ENCODE measurements around the gene MT1H.
A peak's percentile ranks its signal among the peaks of the same experiment; 100 is the strongest.
"Not testable (repeated sequence)": the region's sequence is repeated elsewhere in the genome, so short reads cannot be mapped to it uniquely, and the experiment has no call there.

The MT1H gene

GRCh38 chr16:56664506-56664905 lies 5.1 kb upstream of the MT1H start:
- DNase-seq (ENCODE audit: low read depth in 1 of 2, low spot score in 1 of 2), result no peak

GRCh38 chr16:56665286-56666261 lies 4.0 kb upstream of the MT1H start:
- DNase-seq (ENCODE audit: low read depth in 1 of 2, low spot score in 1 of 2), result not testable (repeated sequence)

DNA sequence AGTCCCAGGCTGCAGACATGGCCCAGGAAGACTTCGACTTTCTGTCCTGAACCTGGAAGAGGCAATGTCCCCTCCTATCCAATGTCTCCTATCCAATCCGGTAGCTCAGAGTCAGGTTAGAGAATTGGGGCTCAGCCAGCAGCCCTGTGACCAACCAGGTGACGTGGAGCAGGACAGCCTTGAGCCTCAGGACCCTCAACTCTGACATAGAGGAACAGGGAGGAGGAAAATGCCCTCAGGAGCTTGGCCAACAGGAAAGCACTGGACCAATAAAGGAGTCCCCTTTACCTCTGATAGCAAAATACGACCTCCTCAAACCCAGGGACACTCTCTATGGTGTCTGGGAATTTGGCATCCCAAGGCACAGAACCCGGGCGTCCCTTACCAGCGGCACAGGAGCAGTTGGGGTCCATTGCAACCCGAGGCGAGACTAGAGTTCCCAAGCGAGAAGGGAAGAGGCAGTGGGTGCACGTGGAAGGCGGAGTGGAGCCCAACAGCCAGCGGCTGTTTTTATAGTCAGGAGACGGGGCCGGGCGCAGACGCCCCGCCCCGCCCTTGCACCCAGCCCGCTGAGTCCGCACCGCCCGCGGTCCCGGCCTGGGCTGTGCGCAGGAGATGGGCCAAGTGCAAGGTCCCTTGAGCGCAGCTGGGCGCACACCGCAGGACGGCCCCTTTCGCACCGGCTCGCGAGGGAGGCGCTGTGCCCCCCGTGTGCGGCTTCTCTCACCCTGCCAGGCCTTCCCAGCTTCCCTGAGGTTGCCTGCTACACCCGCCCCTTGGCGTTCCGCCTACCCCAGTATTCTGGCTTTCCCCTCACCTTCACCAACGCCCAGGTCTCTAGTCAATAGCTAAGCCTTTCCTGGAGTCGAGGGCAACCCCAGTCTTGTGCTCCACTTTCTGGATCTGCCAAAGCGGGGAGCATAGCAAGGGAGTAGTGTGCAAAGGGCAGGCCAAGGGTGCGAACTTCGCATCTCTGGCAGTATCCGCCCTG lies 1.7 kb upstream of the MT1H start, which contains the start of gene MT1G:
TSS of gene MT1G (minus strand) at position 485 of the 991 bp plus-strand sequence. CDS start at position 413, 72 bp downstream.
- no peak for DNase-seq (ENCODE audit: low read depth in 1 of 2, low spot score in 1 of 2)

DNA sequence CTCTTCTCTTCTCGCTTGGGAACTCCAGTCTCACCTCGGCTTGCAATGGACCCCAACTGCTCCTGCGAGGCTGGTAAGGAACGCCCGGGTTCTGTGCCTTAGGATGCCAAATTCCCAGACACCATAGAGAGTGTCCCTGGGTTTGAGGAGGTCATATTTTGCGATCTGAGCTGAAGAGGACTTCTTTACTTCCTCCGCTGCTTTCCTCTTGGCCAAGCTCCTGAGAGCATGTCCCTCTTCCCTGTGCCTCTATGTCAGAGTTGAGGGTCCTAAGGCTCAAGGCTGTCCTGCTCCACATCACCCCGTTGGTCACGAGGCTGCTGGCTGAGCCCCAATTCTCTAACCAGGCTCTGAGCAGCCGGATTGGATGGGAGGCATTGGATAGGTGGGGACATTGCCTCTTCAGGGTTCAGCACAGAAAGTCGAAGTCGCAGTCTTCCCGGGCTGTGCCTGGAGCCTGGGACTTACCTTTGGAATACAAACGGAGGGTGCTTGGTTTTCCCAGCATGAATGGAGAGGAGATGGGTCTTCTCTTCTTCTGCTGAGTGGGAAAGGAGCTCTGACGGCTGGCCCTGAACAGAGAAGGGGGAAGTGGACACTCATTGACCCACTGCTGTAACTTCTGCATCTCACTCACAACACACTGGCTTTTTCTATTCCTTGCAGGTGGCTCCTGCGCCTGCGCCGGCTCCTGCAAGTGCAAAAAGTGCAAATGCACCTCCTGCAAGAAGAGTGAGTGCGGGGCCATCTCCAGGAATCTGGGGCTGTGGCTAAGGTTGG lies 416 bp downstream of the MT1H start:
- DNase-seq (ENCODE audit: low read depth in 1 of 2, low spot score in 1 of 2), result no peak

- DNase-seq (ENCODE audit: low read depth in 1 of 2, low spot score in 1 of 2), result no peak
These were observed 963 bp downstream of the MT1H start for GRCh38 chr16:56670620-56670934.

DNA sequence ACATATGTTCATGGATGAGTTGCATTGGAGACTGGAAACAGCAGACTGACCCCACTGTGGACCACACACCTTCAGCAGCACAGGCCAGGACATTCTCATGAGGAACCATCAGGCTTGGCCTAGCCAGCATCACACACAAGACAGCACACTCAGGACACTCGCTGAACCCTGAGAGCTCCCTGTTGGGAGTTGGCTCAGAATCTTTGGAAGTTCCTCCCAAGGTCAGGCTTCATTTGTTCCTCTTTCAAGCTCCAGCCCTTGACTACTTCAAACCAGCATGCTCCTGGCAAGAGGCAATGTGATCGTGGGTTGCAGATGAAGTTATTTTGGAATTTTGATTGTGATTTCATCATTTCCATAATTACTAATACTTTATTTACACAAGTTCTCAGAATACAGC lies 2.1 kb downstream of the MT1H start:
- not testable (repeated sequence) for DNase-seq (ENCODE audit: low read depth in 1 of 2, low spot score in 1 of 2)

GRCh38 chr16:56672171-56672570 lies 2.6 kb downstream of the MT1H start:
- DNase-seq (ENCODE audit: low read depth in 1 of 2, low spot score in 1 of 2), result not testable (repeated sequence)

- DNase-seq (ENCODE audit: low read depth in 1 of 2, low spot score in 1 of 2), result no peak
These were observed 3.3 kb downstream of the MT1H start for GRCh38 chr16:56672761-56673536.

- DNase-seq (ENCODE audit: low read depth in 1 of 2, low spot score in 1 of 2), result no peak
These were observed 4.3 kb downstream of the MT1H start for GRCh38 chr16:56673921-56674320.

DNA sequence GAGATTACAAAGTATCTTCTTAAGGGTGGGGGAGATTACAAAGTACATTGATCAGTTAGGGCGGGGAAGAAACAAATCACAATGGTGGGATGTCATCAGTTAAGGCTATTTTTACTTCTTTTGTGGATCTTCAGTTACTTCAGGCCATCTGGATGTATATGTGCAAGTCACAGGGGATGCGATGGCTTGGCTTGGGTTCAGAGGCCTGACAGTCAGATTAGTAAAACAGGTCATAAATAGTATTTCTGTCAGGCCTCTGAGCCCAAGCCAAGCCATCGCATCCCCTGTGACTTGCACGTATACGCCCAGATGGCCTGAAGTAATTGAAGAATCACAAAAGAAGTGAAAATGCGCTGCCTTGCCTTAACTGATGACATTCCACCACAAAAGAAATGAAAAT lies 5.0 kb downstream of the MT1H start:
- DNase-seq (ENCODE audit: low read depth in 1 of 2, low spot score in 1 of 2), result not testable (repeated sequence)

DNA sequence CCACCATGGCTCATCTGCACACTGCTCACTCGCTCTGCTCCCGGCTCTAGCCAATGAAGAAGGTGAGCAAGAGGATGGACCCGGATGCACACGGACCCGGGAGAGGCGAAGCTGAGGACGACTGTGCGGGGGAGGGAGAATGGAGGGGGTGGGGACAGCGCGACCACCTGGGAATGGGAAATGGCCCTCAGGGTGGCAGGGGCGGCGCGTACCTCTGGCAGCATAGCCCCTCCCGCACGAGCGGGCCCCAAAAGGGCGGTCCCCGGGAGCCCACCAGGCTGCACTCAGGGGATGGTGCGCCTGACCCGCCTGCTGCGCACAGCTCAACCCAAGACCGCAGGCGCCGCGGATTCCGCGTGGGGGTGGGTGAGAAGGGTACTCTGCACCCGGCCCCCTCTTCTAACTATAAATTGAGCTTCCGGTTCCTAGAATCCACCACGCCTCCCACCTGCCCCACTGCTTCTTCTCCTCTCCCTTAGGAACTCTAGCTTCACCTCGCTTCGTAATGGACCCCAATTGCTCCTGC lies 6.1 kb downstream of the MT1H start:
- peak in 1 of 2 donors; percentile 46 for DNase-seq (ENCODE audit: low read depth in 1 of 2, low spot score in 1 of 2)

DNA sequence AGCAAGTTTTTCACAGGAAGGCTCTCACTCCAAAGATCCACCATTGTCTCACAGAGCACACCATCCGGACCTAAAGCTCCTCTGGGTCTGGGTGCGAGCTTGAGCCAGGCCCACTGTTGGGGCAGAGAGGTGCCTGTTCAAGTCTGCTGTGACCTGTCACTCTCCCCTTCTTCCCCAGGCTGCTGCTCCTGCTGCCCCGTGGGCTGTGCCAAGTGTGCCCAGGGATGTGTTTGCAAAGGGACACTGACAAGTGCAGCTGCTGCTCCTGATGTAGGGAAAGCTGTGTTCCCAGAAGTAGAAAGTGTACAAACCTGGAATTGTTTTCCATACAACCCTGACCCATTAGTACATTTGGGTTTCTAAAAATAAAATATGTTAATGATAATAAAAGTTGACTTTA lies 7.9 kb downstream of the MT1H start:
- DNase-seq (ENCODE audit: low read depth in 1 of 2, low spot score in 1 of 2), result no peak

DNA sequence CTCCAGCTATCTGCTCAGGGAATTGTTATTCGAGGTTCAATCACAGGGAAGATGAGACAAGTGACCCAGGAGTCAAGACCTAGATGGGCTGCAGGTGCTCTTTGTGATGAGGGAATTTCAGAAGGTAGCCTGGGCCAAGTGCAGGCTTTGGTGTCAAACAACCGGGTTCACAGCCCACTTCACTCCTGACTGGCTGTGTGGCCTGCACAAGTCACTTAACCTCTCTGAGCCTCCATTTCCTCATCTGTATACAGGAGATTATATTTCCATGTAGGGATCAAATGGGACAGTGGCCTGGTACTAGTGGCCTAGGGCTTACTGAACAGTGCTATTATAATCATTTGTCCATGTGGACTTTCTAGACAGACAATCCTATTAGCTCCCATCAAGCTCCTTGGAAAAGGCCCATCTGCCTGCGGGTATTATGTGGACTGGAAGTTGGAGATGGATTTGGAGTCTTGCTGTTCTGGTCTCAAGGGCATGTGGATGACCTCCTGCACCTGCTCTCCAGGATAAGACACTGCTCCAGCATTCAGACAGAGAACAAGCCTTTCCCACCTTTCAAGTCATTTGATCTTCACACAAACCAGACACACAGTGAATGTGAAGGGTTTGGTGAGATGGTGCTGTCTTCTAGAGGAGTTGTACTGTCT lies 9.6 kb downstream of the MT1H start:
- no peak for DNase-seq (ENCODE audit: low read depth in 1 of 2, low spot score in 1 of 2)

GRCh38 chr16:56679818-56680217 lies 10.2 kb downstream of the MT1H start:
- no peak for DNase-seq (ENCODE audit: low read depth in 1 of 2, low spot score in 1 of 2)

GRCh38 chr16:56681939-56682702 lies 12.5 kb downstream of the MT1H start, which contains the start of gene MT1X:
MT1X (plus strand) TSS chr16:56682470; CDS start chr16:56682541, 71 bp downstream.
- peak; percentile 72 to 91 for DNase-seq (ENCODE audit: low read depth in 1 of 2, low spot score in 1 of 2)

DNA sequence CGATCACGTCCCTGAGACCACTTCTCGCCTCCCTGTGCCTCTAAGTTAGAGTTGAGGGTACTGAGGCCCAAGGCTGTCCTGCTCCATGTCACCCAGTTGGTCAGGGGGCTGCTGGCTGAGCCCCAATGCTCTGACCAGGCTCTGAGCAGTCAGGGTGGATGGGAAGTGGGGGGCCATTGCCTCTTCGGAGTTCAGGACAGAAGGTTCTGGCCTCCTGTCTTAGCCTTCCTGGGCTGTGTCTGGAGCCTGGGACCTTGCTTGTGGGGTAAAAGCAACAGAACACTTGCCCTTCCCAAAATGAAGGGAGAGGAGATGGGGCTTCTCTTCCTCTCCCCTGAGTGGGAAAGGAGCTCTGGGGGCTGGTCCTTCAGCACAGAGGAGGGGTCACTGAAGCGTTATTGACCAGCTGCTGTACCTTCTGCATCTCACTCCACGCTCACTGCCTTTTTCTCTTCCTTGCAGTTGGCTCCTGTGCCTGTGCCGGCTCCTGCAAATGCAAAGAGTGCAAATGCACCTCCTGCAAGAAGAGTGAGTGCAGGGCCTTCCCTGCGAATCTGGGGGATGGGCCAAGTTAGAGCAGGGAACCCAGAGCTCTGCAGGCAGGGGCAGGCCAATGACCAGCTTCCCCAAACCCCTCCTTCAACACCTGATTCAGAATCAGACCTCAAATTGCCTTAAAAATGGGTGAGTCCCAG lies 13.2 kb downstream of the MT1H start:
- no peak for DNase-seq (ENCODE audit: low read depth in 1 of 2, low spot score in 1 of 2)

DNA sequence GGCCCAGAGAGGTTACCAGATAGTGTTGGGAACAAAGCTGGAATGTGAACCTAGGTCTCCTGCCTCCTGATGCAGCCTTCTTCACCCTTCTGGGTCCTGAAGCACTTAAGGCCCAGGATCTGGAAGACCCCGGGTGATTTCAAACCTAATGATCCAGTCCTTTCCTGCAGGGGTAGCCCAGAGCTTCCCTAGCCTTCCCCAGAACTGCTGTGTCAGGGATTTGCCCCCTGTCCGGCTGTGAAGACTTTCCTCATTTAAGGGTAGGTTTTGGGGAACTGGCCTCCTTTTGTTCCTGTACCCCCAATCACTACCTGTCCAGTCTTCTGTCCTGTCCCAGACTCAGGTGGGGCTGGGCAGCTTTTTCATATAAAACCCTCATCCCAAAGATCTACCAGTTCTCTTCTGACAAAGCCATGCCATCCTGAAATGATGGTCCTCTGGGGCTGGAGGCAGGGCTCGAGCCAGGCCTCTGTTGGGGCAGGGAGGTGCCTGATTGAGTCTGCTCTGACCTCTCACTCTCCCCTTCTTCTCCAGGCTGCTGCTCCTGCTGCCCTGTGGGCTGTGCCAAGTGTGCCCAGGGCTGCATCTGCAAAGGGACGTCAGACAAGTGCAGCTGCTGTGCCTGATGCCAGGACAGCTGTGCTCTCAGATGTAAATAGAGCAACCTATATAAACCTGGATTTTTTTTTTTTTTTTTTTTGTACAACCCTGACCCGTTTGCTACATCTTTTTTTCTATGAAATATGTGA lies 14.0 kb downstream of the MT1H start:
- no peak for DNase-seq (ENCODE audit: low read depth in 1 of 2, low spot score in 1 of 2)

All from stimulated activated CD4-positive, alpha-beta T cell treated with anti-CD3 and anti-CD28 coated beads, Interleukin-15, amount 100 ng/mL, for 1 hour (primary cell).